PFSK-1 (cell line): ENCODE measurements around the gene BAIAP3.

Experiments
- FOXP2 ChIP-seq: optimal IDR thresholded peaks from 2 replicates; pipeline ENCODE3; 2011; ENCODE audit warnings: borderline replicate concordance, control low read depth, inconsistent platforms; ENCODE audit not compliant: insufficient read depth; ENCODE audit errors: extremely low read length, extremely low read depth
- POLR2AphosphoS5 ChIP-seq: IDR thresholded peaks from 2 replicates; pipeline ENCODE4 v1.6.1; 2012; ENCODE audit warnings: low read depth, mild to moderate bottlenecking, control low read depth, low read length, moderate library complexity
- SIN3A ChIP-seq: IDR thresholded peaks from 2 replicates; pipeline ENCODE4 v1.6.1; 2012; ENCODE audit warnings: mild to moderate bottlenecking, low read length, moderate library complexity, borderline replicate concordance; ENCODE audit not compliant: insufficient read depth
- TAF1 ChIP-seq: IDR thresholded peaks from 2 replicates; pipeline ENCODE4 v1.6.1; 2012; ENCODE audit warnings: low read length, control low read depth, borderline replicate concordance; ENCODE audit not compliant: insufficient read depth
- TF ChIP-seq, protein P1 (sequence below), 2 experiments: IDR thresholded peaks; 2 replicates each; pipeline versions ENCODE4 v1.6.1 to v1.8.0; 2011 to 2012; ENCODE audit warnings: low read depth in 2 of 2, low read length in 2 of 2, control low read depth in 1 of 2, inconsistent platforms in 1 of 2, mild to moderate bottlenecking in 1 of 2, moderate library complexity in 1 of 2; ENCODE audit not compliant: insufficient read depth in 1 of 2

BAIAP3 gene

DNA sequence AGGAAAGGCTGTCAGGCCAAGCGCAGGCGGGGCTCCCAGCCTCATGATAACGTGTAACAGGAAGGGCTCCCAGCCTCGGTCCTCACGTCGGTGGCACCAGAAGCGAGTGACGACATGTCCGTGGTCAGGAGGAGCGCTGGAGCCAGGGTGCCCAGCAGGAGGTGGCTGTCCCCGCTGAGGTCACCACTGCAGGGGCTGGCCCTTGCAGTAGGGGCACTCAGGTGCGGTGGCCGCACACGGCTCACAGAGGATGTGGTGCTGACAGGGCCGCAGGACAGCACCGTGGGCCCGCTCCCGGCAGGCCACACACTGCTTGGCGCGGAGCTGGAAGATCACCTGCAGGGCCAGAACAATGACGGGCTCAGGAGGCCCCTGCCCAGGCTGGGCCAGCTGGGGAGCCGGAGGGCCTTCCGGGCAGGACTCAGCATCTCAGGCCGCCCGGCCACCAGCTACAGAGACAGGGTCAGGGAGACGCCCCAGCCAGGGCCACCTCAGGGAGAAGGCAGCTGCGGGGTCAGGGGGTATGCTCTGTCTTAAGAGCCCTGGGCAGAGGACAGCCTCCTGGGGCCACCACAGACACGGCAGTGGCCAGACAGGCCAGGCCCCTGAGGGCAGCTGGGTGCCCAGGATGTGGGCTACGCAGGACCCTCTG, 32.7 kb downstream of the BAIAP3 start:
- TF ChIP-seq POLR2AphosphoS5 = no peak
- TF ChIP-seq TAF1 = no peak
- TF ChIP-seq, protein P1, sequence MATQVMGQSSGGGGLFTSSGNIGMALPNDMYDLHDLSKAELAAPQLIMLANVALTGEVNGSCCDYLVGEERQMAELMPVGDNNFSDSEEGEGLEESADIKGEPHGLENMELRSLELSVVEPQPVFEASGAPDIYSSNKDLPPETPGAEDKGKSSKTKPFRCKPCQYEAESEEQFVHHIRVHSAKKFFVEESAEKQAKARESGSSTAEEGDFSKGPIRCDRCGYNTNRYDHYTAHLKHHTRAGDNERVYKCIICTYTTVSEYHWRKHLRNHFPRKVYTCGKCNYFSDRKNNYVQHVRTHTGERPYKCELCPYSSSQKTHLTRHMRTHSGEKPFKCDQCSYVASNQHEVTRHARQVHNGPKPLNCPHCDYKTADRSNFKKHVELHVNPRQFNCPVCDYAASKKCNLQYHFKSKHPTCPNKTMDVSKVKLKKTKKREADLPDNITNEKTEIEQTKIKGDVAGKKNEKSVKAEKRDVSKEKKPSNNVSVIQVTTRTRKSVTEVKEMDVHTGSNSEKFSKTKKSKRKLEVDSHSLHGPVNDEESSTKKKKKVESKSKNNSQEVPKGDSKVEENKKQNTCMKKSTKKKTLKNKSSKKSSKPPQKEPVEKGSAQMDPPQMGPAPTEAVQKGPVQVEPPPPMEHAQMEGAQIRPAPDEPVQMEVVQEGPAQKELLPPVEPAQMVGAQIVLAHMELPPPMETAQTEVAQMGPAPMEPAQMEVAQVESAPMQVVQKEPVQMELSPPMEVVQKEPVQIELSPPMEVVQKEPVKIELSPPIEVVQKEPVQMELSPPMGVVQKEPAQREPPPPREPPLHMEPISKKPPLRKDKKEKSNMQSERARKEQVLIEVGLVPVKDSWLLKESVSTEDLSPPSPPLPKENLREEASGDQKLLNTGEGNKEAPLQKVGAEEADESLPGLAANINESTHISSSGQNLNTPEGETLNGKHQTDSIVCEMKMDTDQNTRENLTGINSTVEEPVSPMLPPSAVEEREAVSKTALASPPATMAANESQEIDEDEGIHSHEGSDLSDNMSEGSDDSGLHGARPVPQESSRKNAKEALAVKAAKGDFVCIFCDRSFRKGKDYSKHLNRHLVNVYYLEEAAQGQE (IDR thresholded peaks at IDR 0.05; ENCODE audit: insufficient read depth in 1 of 2, low read depth in 2 of 2, low read length in 2 of 2) = no peak
- TF ChIP-seq SIN3A = no peak
- no peak for TF ChIP-seq FOXP2

DNA sequence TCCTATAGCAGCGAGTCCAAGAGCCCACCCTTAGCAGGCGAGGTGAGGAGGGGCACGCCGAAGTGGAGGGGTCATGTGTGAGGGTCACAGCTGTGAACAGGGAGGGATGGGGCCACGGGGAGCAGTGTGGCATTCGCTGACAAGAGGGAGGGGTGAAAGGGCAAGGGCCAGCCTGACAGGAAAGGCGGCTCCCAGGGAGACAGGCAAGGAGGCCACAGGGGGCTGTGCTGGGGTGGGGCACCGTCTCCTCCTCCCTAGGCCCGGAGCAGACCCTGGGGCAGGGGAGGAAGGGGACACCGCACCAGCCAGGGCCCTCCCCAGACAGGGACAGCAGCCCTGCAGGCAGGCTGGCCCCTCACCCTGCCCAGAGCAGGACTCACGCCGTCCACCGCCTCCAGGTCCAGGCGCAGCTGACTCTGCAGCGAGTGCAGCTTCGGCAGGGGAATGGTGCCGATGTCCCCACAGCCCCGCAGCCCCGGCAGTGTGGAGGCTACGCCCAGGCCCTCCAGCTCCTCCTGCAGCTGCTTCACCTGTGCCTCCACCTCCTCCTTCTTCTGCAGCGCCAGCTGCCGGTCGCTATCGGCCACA, 33.4 kb downstream of the BAIAP3 start:
- no peak for TF ChIP-seq FOXP2
- no peak for TF ChIP-seq SIN3A
- no peak for TF ChIP-seq TAF1
- TF ChIP-seq POLR2AphosphoS5 = no peak

DNA sequence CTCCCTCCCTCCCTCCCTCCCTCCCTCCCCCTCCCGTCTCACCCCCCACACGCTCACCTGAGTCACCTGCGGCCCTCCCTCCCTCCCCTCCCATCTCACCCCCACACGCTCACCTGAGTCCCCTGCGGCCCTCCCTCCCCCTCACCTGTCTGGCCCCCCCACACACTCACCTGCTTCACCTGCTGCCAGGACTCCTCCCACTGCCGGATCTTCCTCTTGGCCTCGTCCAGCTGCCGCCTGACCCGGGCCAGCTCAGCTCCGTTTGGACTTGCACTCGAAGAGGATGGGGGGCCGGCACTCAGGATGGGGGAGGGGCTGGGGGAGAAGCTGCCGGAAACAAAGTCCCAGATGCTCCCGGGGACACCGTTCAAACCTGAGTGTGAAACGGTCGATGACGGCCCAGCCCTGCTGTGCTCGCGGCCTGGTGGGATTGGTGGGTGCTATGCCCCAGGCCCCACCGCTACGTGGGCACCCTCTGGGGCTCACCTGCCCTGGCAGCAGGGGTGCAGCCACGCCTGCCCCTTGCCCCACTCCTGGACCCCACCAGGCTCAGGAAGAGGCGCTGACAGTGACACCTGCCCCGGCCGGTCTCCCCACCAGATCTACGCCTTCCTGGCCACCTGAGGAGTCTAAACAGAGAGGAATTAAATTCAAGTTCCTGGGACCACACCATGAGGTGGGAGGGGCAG, 34.2 kb downstream of the BAIAP3 start:
- TF ChIP-seq POLR2AphosphoS5 (no peak), FOXP2 (no peak), SIN3A (no peak), TAF1 (no peak)
- TF ChIP-seq, protein P1 (IDR thresholded peaks at IDR 0.05; ENCODE audit: insufficient read depth in 1 of 2, low read depth in 2 of 2, low read length in 2 of 2) = no peak

DNA sequence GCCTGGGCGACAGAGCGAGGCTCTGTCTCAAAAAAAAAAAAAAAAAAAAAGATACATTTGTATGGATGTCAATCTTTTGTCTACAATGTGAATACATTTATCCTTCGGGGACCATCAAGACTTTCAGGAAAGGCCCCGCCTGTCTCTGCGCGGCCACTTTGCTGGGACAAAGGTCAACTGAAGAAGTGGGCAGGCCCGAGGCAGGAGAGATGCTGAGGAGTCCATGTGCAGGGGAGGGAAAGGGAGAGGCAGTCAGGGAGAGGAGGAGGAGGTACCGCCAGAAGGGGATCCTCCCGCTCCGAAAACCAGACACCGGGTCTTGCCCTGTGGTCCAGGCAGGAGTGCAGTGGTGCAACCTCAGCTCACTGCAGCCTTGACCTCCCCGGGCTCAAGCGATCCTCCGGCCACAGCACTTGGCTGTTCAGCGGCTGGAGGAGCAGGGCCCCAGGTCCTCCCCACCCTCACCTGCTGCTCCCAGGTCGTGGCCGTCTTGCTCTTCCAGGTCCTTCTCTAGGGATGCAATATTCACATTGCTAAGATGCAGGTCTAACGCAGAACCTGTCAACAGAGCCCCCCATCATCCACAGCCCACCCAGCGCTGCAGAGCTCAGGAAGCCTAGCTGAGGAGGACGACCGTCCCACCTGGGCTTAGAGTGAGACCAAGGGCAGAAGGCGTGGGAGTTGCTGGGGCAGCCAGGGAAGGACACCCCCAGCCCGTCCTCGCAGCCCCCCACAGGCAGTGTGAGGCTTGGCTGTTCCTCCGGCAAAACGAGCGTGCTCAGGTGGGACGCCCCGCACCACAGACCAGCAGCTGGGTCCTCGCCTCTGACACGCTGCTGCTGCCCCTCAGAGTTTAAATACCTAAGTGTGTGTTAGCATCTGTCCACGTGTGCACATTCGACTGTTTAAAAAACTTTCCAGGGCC, 37.9 kb downstream of the BAIAP3 start:
- TF ChIP-seq FOXP2 = no peak
- TF ChIP-seq POLR2AphosphoS5 = no peak
- TF ChIP-seq SIN3A = no peak
- no peak for TF ChIP-seq TAF1
- TF ChIP-seq, protein P1 (IDR thresholded peaks at IDR 0.05; ENCODE audit: insufficient read depth in 1 of 2, low read depth in 2 of 2, low read length in 2 of 2) = no peak
